K562 (cell line): ENCODE measurements around the gene C16orf95. TPM values are rescaled to one million over a fixed set of nuclear protein-coding genes. Genes with fewer than 3 reads are reported as not detected.
A peak's percentile ranks its signal among the peaks of the same experiment; 100 is the strongest.

ENCODE experiments used
- ATAC-seq: fragments of 200-7000 bp; cut with Tn5 transposase; 3 replicates; pipeline ENCODE4 v1.9.1; 2020; ENCODE audit warnings: moderate library complexity
- BruUV-seq: library from RNA; stranded (reverse); fragments of 400-500 nt; replicated peaks from 2 replicates; lab custom pipeline; 2021; lab: Mats Ljungman, UMichigan
- CTCF ChIA-PET: fragments of 300-600 bp; formaldehyde crosslinking; extraction: SDS; loops from one replicate; lab custom pipeline; 2021; ENCODE audit warnings: low intra/inter-chr PET ratio; lab: Yijun Ruan, JAX
- POLR2A ChIA-PET: fragments of 300-600, 350-650 bp; sonication (Branson Sonifier 250); formaldehyde crosslinking; extraction: SDS; loops from one replicate; lab custom pipeline; 2021; ENCODE audit warnings: antibody characterized with exemption, inconsistent platforms; lab: Yijun Ruan, JAX
- DNase-seq, 4 experiments: peaks; one replicate each; pipeline versions ENCODE4 v3.0.0 to v3.0.0-alpha.2; 2011 to 2018; ENCODE audit warnings: low spot score in 3 of 4, mixed read lengths in 3 of 4; ENCODE audit errors: extremely low read depth in 1 of 4
- FAIRE-seq: peaks from 2 replicates; lab custom pipeline; 2011; peaks lifted over from hg19 to GRCh38; lab: Jason Lieb, UNC
- H2AFZ ChIP-seq: 2 replicates; pipeline ENCODE4 v1.6.0; 2011; ENCODE audit warnings: low read depth, low read length, control low read depth, inconsistent platforms
- H3K27ac ChIP-seq: fragments of 200-600 bp; 3 replicates; pipeline ENCODE4 v1.8.0; 2011; ENCODE audit warnings: low read depth, mild to moderate bottlenecking, control low read depth, inconsistent platforms, low read length, moderate library complexity, mixed read lengths; ENCODE audit errors: extremely low read depth
- H3K27me3 ChIP-seq, 2 experiments: fragments of 300-600 bp in 1 of 2; 2 replicates in 1 of 2; 3 replicates in 1 of 2; pipeline versions ENCODE4 v1.6.0 to v1.8.0; 2011; ENCODE audit warnings: inconsistent platforms in 2 of 2, low read length in 2 of 2, mild to moderate bottlenecking in 1 of 2, mixed read lengths in 1 of 2, moderate library complexity in 1 of 2; ENCODE audit not compliant: control insufficient read depth in 2 of 2, insufficient read depth in 2 of 2
- H3K36me3 ChIP-seq: fragments of 300-600 bp; 3 replicates; pipeline ENCODE4 v1.8.0; 2011; ENCODE audit warnings: mild to moderate bottlenecking, low read length, inconsistent platforms; ENCODE audit not compliant: control insufficient read depth, insufficient read depth
- H3K4me1 ChIP-seq, 2 experiments: fragments of 200-600 bp in 1 of 2; replicated peaks in 1 of 2; 2 replicates in 1 of 2; 3 replicates in 1 of 2; pipeline versions ENCODE4 v1.5.1 to v1.8.0; 2011; ENCODE audit warnings: inconsistent platforms in 2 of 2, low read length in 2 of 2, mild to moderate bottlenecking in 1 of 2, mixed read lengths in 1 of 2, moderate library complexity in 1 of 2; ENCODE audit not compliant: control insufficient read depth in 2 of 2, insufficient read depth in 2 of 2
- H3K4me2 ChIP-seq: 2 replicates; pipeline ENCODE4 v1.6.1; 2011; ENCODE audit warnings: low read length, control low read depth, inconsistent platforms, mixed read lengths; ENCODE audit not compliant: insufficient read depth
- H3K4me3 ChIP-seq: fragments of 200-600 bp; sonication (generic), shearing (Covaris generic); 2 replicates; pipeline ENCODE4 v1.5.1; 2016; ENCODE audit warnings: control low read depth, inconsistent platforms
- H3K79me2 ChIP-seq: fragments of 200-600 bp; 3 replicates; pipeline ENCODE4 v1.8.0; 2011; ENCODE audit warnings: low read length, inconsistent platforms; ENCODE audit not compliant: control insufficient read depth, insufficient read depth
- H3K9ac ChIP-seq, 2 experiments: 2 replicates each; pipeline versions ENCODE4 v1.6.0 to v1.6.1; 2011; ENCODE audit warnings: low read depth in 2 of 2, low read length in 2 of 2, control low read depth in 1 of 2, inconsistent platforms in 1 of 2, mild to moderate bottlenecking in 1 of 2, mixed read lengths in 1 of 2; ENCODE audit not compliant: insufficient read depth in 1 of 2
- H3K9me1 ChIP-seq: one replicate; pipeline ENCODE4 v1.6.0; 2011; ENCODE audit warnings: inconsistent platforms, mild to moderate bottlenecking, low read length, moderate library complexity; ENCODE audit not compliant: control insufficient read depth, insufficient read depth
- H3K9me3 ChIP-seq: replicated peaks from 2 replicates; pipeline ENCODE4 v1.5.1; 2011; ENCODE audit warnings: low read depth, low read length, inconsistent platforms; ENCODE audit not compliant: control insufficient read depth, insufficient read depth
- H4K20me1 ChIP-seq: replicated peaks from 2 replicates; pipeline ENCODE4 v1.6.1; 2011; ENCODE audit warnings: low read length, inconsistent platforms, mixed read lengths; ENCODE audit not compliant: control insufficient read depth, insufficient read depth
- E4F1 ChIP-seq: fragments of 250-450 bp; sonication (Bioruptor Pico); IDR thresholded peaks from 2 replicates; pipeline ENCODE4 v1.5.0; 2021; ENCODE audit warnings: mild to moderate bottlenecking, borderline replicate concordance
- JUN ChIP-seq, 2 experiments: sonication (generic) in 1 of 2; formaldehyde crosslinking in 1 of 2; IDR thresholded peaks; 2 replicates each; pipeline versions ENCODE4 v1.6.1 to v1.8.0; 2012 to 2022; ENCODE audit warnings: borderline replicate concordance in 2 of 2, mild to moderate bottlenecking in 2 of 2, improper control_type of control experiment in 1 of 2, low read depth in 1 of 2, low read length in 1 of 2, missing genetic modification reagents in 1 of 2
- OTX1 ChIP-seq: fragments of 450-650 bp; formaldehyde crosslinking; IDR thresholded peaks from 2 replicates; pipeline ENCODE4 v1.4.0; 2022; ENCODE audit warnings: mild to moderate bottlenecking
- SRF ChIP-seq, 2 experiments: fragments of 250-450, 450-650 bp in 1 of 2; sonication (Bioruptor Pico) in 1 of 2; sonication (generic) in 1 of 2; formaldehyde crosslinking; IDR thresholded peaks; 2 replicates each; pipeline versions ENCODE4 v1.5.0 to v1.5.1; 2020 to 2022; ENCODE audit warnings: mild to moderate bottlenecking in 1 of 2, missing genetic modification reagents in 1 of 2
- ZNF134 ChIP-seq: fragments of 250-450 bp; sonication (Bioruptor Pico); conservative IDR thresholded peaks from 2 replicates; pipeline ENCODE4 v1.4.0; 2020
- ZNF282 ChIP-seq: sonication (generic); formaldehyde crosslinking; IDR thresholded peaks from 2 replicates; pipeline ENCODE4 v1.8.1; 2023; ENCODE audit warnings: missing genetic modification reagents
- ZNF707 ChIP-seq: fragments of 250-450 bp; sonication (Bioruptor Pico); conservative IDR thresholded peaks from 2 replicates; pipeline ENCODE4 v1.8.0; 2022; ENCODE audit warnings: inconsistent platforms, mild to moderate bottlenecking, moderate library complexity
- ZNF778 ChIP-seq: fragments of 450-650 bp; formaldehyde crosslinking; IDR thresholded peaks from 2 replicates; pipeline ENCODE4 v1.4.0; 2020; ENCODE audit warnings: mild to moderate bottlenecking, moderate library complexity
- ZNF785 ChIP-seq: fragments of 250-450 bp; sonication (Bioruptor Pico); IDR thresholded peaks from 2 replicates; pipeline ENCODE4 v1.4.0; 2020; ENCODE audit warnings: mild to moderate bottlenecking
- WGBS: fragments of 100-300 bp; shearing (Covaris generic); methylation state at CpG from one replicate; pipeline ENCODE4 v1.1.6; 2016; ENCODE audit warnings: low coverage, mixed read lengths; ENCODE audit not compliant: insufficient coverage; ENCODE audit errors: missing lambda C conversion rate; 5-methylcytosine and 5-hydroxymethylcytosine counted together
- in situ Hi-C: fragments of 300-500 bp; cut with MboI; formaldehyde crosslinking; loops from 4 replicates; pipeline ENCODE4 v1.15.0; 2018; ENCODE audit warnings: inconsistent platforms, mixed read lengths
- intact Hi-C: fragments of 100-400 bp; cut with micrococcal nuclease; formaldehyde crosslinking; loops from 2 replicates; pipeline ENCODE4 v1.14.2; 2022
- polyA plus RNA-seq, 8 experiments: library from polyadenylated mRNA; depleted of rRNA in 4 of 8; stranded (reverse) in 5 of 8; unstranded in 3 of 8; fragments of >200 nt; fragmentation: Nextera tagmentation in 2 of 8; fragmentation: Illumina TruSeq in 1 of 8; extraction: Ambion mirVana in 2 of 8; extraction: Trizol in 1 of 8; gene quantifications; 2 replicates each; pipeline versions ENCODE4 v1.2.1 to v1.2.3, GENCODE V29; 2011 to 2014; ENCODE audit warnings: inconsistent platforms in 1 of 8, missing spikeins in 1 of 8
- total RNA-seq, 7 experiments: library from RNA; depleted of rRNA in 6 of 7; stranded (reverse); fragments of >200 nt in 6 of 7; fragmentation: Illumina TruSeq in 2 of 7; extraction: Trizol in 2 of 7; gene quantifications; 2 replicates each; pipeline versions ENCODE4 v1.2.1 to v1.2.3, GENCODE V29; 2011 to 2021; ENCODE audit warnings: low replicate concordance in 1 of 7

Gene C16orf95
- total and polyA plus RNA-seq, 9 of the 15 experiments (the other 6 are each of a cell fraction or from before 2014, with no cell fraction given) = 6.5 to 20.5 (median 9.4) TPM

- H3K9me3 ChIP-seq = no peaks in the 10 kb centered on the region
- ChIA-PET POLR2A (no interaction called here), CTCF (no interaction called here)
- ATAC-seq = no peak
- WGBS = 34% methylated on average over 4 of the region's 4 CpGs
- intact Hi-C loops (loop anchor here (5.0 kb wide), 1 partner anchor 212 kb away; no protein-coding TSS in a partner anchor), in situ Hi-C loops (loop anchor here (10.0 kb wide), 1 partner anchor 710 kb away; the partner anchor contains the start of gene FOXC2)
- H3K4me1 ChIP-seq = peaks cover 0 to 13% of the 10 kb centered on the region in 2 experiments; a peak in 2 of 5 replicates
- H4K20me1 ChIP-seq = peaks cover 14% of the 10 kb centered on the region
- H3K27ac ChIP-seq = no peak overlapping the region
- no peak overlapping the region for H3K4me2 ChIP-seq
- no peaks in the 10 kb centered on the region for H3K27me3 ChIP-seq
- FAIRE-seq = no peak
- no peaks in the 10 kb centered on the region for H3K79me2 ChIP-seq
- BruUV-seq = no TSS peak
- H3K4me3 ChIP-seq = no peak overlapping the region
- DNase-seq = no peak
- TF ChIP-seq E4F1 (CRISPR knock-in tag) = no peak
- TF ChIP-seq JUN (IDR thresholded peaks at IDR 0.05; ENCODE audit: borderline replicate concordance, low read depth, low read length) = no peak
- no peak for TF ChIP-seq JUN (CRISPR knock-in tag; IDR thresholded peaks at IDR 0.05; ENCODE audit: borderline replicate concordance)
- no peak for TF ChIP-seq OTX1 (CRISPR knock-in tag)
- no peak for TF ChIP-seq ZNF282 (CRISPR knock-in tag)
- no peak for TF ChIP-seq ZNF778
- TF ChIP-seq ZNF707 (CRISPR knock-in tag) = no peak
- peak; percentile 74 for TF ChIP-seq ZNF134 (CRISPR knock-in tag)
- no peak for TF ChIP-seq SRF (CRISPR knock-in tag; IDR thresholded peaks at IDR 0.05)
- no peak for TF ChIP-seq ZNF785 (CRISPR knock-in tag)
- TF ChIP-seq, all 486 proteins: peak for 1
- H3K9ac ChIP-seq = no peak overlapping the region
- no peaks in the 10 kb centered on the region for H3K36me3 ChIP-seq
- no peaks in the 10 kb centered on the region for H3K9me1 ChIP-seq
- H2AFZ ChIP-seq = no peak overlapping the region
Observed at GRCh38 chr16:87274794-87275193, 42.4 kb downstream of the C16orf95 start.
